Muscle of leg (tissue), 11 donors: Measurements from ENCODE around the gene EPAS1. TPM values are rescaled to one million over a fixed set of nuclear protein-coding genes. Genes with fewer than 3 reads are reported as not detected.
A peak's percentile ranks its signal among the peaks of the same experiment; 100 is the strongest.
"Not testable (repeated sequence)": the region's sequence is repeated elsewhere in the genome, so short reads cannot be mapped to it uniquely, and the experiment has no call there.

ENCODE experiments used
- DNase-seq: peaks from one replicate; pipeline ENCODE4 v3.0.0; 2013
- H3K27ac ChIP-seq: one replicate; pipeline ENCODE4 v1.5.1; 2013; ENCODE audit warnings: mild to moderate bottlenecking, low read length, control low read depth
- H3K27me3 ChIP-seq: one replicate; pipeline ENCODE4 v1.6.1; 2013; ENCODE audit warnings: low read length; ENCODE audit not compliant: control insufficient read depth, insufficient read depth
- H3K36me3 ChIP-seq: one replicate; pipeline ENCODE4 v1.6.1; 2013; ENCODE audit warnings: low read length; ENCODE audit not compliant: control insufficient read depth, insufficient read depth
- H3K4me1 ChIP-seq: one replicate; pipeline ENCODE4 v1.6.1; 2013; ENCODE audit warnings: low read length; ENCODE audit not compliant: control insufficient read depth, insufficient read depth
- H3K4me3 ChIP-seq: one replicate; pipeline ENCODE4 v1.5.1; 2013; ENCODE audit warnings: low read length, control low read depth
- H3K9me3 ChIP-seq: replicated peaks from 2 replicates; pipeline ENCODE4 v1.6.1; 2013; ENCODE audit warnings: low read depth, low read length; ENCODE audit not compliant: control insufficient read depth
- WGBS: methylation state at CpG from one replicate; pipeline ENCODE4 v1.1.5; 2013; ENCODE audit warnings: missing lambda C conversion rate; ENCODE audit not compliant: insufficient coverage; 5-methylcytosine and 5-hydroxymethylcytosine counted together
- polyA plus RNA-seq, 8 donors: library from polyadenylated mRNA; unstranded; fragments of 120-200 nt; gene quantifications; one replicate each; pipeline versions ENCODE4 v1.2.1 to v1.2.3, GENCODE V29; 2013; ENCODE audit warnings: inconsistent platforms in 1 of 8, low replicate concordance in 1 of 8; ENCODE audit not compliant: insufficient read length in 8 of 8, insufficient read depth in 1 of 8
- total RNA-seq: library from RNA; stranded (reverse); fragments of 120-200 nt; gene quantifications from one replicate; pipeline ENCODE4 v1.2.4, GENCODE V29; 2013

EPAS1 gene
- total and polyA plus RNA-seq, 9 donors = 13.3 to 43.1 (median 34.7) TPM

GRCh38 chr2:46395730-46396129, 98.5 kb downstream of the EPAS1 start:
- not testable (repeated sequence) for H3K27ac ChIP-seq, H3K4me1 ChIP-seq, H3K9me3 ChIP-seq, H3K4me3 ChIP-seq, H3K36me3 ChIP-seq, H3K27me3 ChIP-seq, DNase-seq
- no CpG with 5 or more reads among the region's 1 CpG for WGBS

GRCh38 chr2:46400016-46400415, 102.8 kb downstream of the EPAS1 start:
- Histone ChIP-seq H3K9me3 (no peaks in the 10 kb centered on the region), H3K4me3 (no peak overlapping the region), H3K4me1 (no peaks in the 10 kb centered on the region), H3K36me3 (no peaks in the 10 kb centered on the region), H3K27ac (no peak overlapping the region), H3K27me3 (no peaks in the 10 kb centered on the region)
- WGBS = no CpG with 5 or more reads among the region's 1 CpG
- no peak for DNase-seq

- H3K36me3 ChIP-seq = no peaks in the 10 kb centered on the region
- H3K4me1 ChIP-seq = no peaks in the 10 kb centered on the region
- no peak overlapping the region for H3K27ac ChIP-seq
- no CpG with 5 or more reads among the region's 6 CpGs for WGBS
- no peak overlapping the region for H3K4me3 ChIP-seq
- no peaks in the 10 kb centered on the region for H3K9me3 ChIP-seq
- H3K27me3 ChIP-seq = no peaks in the 10 kb centered on the region
- no peak for DNase-seq
Observed at GRCh38 chr2:46402874-46403273, 105.7 kb downstream of the EPAS1 start.

GRCh38 chr2:46404181-46404759, 107.1 kb downstream of the EPAS1 start:
- no peaks in the 10 kb centered on the region for H3K4me1 ChIP-seq
- 91% methylated on average over 3 of the region's 8 CpGs for WGBS
- no peaks in the 10 kb centered on the region for H3K36me3 ChIP-seq
- H3K27ac ChIP-seq = no peak overlapping the region
- no peaks in the 10 kb centered on the region for H3K27me3 ChIP-seq
- no peaks in the 10 kb centered on the region for H3K9me3 ChIP-seq
- no peak for DNase-seq
- H3K4me3 ChIP-seq = no peak overlapping the region

DNA sequence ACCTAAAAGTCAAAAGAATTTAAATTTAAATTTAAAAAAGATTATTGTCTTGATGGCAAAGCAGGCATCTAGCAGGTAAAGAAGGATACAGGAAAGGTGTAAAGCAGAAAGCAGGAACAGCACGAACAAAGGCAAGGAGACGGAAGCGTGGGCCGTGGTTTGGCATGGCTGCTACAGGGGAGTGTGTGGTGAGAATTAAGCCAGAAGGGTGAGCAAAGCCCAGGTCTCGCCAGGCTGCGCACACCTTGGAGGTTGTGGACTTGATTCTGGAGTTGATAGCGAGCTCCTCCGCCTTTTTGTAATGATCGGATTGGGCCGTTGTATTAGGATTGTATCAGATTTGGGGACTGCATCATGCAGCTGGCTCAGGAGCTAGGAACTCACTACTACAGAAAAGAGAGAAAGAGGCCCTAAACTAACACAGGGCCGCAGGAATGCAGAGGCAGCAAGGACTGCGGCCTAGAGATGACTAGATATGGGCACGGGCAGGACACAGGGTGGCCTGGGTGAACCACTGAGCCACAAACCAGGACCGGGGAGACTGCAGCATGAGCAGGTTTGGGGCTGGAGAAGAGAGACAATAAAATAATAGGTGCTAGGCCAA, 110.7 kb downstream of the EPAS1 start:
- no peak for DNase-seq
- Histone ChIP-seq H3K27me3 (no peaks in the 10 kb centered on the region), H3K4me3 (no peak overlapping the region), H3K27ac (no peak overlapping the region), H3K9me3 (no peaks in the 10 kb centered on the region), H3K36me3 (no peaks in the 10 kb centered on the region), H3K4me1 (peaks cover 5% of the 10 kb centered on the region)
- WGBS = 90% methylated on average over 9 of the region's 14 CpGs

- WGBS = 86% methylated on average over 2 of the region's 4 CpGs
Observed at GRCh38 chr2:46409756-46410155, 112.5 kb downstream of the EPAS1 start.

DNA sequence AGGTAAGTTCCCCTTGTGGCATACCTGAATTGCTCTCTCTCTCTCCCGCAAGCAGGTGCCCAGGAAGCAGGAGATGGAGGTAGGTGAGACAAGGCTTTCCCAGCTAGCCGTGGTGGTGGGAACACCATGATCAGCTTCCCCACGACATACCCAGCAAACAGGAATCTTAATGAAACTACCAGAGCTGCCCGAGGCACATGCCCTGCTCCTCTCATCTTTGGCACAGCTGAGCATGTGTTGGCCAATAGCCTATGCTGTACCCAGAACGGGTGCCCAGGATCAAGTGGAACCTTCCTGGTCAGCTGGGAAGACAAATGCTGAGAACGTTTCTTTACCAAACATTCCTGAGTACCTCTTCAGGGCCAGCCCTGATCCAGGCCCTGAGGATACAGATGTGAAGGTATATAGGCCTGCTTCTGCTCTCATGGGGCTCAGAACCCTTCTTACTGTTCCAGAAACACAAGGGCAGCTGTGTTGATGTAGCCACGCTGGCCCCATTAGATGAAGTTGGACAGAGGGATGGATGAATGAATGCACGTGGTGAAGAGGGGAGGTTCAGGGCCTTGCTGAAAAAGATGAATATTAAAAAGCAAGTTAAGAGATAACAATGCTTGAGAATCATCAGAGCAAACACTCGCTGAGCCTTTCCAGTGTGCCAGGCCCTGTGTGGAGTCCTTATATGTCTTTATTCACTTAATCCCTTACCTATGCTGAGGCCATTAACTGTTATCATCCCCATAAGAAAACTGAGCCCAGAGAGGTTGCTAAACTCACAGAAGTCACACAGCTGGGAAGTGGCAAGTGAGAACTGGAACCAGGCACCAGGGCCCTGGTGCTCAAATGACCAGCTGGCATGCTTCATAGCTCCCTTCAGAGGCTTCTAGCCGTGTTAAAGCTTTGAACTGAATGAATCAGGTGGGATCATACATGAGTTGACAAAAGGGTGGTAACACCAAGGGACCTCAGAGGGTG, 113.4 kb downstream of the EPAS1 start:
- Histone ChIP-seq H3K4me3 (no peak overlapping the region), H3K27ac (no peak overlapping the region), H3K9me3 (no peaks in the 10 kb centered on the region), H3K4me1 (peaks cover 5% of the 10 kb centered on the region), H3K36me3 (no peaks in the 10 kb centered on the region), H3K27me3 (no peaks in the 10 kb centered on the region)
- DNase-seq = no peak
- WGBS = 65% methylated on average over 3 of the region's 10 CpGs

More at GRCh38 chr2:46409756-46410155, 112.5 kb downstream of the EPAS1 start:
- DNase-seq = no peak
- H3K36me3 ChIP-seq = no peaks in the 10 kb centered on the region
- H3K27me3 ChIP-seq = no peaks in the 10 kb centered on the region
- no peaks in the 10 kb centered on the region for H3K9me3 ChIP-seq
- no peak overlapping the region for H3K4me3 ChIP-seq
- no peak overlapping the region for H3K27ac ChIP-seq
- H3K4me1 ChIP-seq = peaks cover 5% of the 10 kb centered on the region

DNA sequence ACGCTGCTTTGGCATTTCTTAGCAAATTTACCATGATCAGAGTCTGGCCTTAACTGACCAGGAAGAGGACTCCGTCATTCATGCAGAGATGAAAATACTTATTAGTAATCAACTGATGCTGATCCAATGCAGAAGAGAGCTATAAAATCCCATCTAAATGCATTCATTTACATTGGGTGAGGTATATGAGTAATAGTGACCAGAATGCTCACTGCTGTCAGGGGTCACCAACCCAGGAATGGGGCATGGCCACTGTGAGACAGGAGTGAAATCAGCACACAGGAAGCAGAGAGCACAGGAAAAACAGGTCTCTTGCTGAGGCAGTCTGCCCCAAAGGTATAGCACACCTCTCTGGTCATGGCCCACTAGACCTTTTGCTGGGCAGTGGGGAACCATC, 114.0 kb downstream of the EPAS1 start:
- Histone ChIP-seq H3K4me1 (peaks cover 5% of the 10 kb centered on the region), H3K9me3 (no peaks in the 10 kb centered on the region), H3K36me3 (no peaks in the 10 kb centered on the region), H3K27me3 (no peaks in the 10 kb centered on the region), H3K4me3 (no peak overlapping the region), H3K27ac (no peak overlapping the region)
- no peak for DNase-seq
- WGBS = no CpG with 5 or more reads among the region's 2 CpGs

DNA sequence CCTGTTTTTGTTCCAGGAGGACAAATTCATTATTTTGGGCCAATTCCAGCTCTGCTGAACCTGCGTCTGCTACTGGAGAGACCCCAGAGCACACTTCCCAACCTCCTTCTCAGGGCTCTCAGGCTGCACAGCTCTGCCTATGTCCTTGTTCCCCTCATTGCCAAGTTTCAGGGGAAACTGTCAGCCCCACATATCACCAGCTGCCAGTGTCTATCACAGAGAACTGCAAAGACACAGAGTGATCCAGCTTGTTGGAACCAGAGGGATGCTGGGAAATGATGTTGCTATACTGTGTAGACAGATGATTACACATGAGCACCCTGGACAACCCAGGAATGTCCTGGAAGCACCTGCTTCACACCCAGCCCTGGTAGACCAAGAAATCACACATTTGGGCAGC, 114.8 kb downstream of the EPAS1 start:
- Histone ChIP-seq H3K27ac (no peak overlapping the region), H3K36me3 (no peaks in the 10 kb centered on the region), H3K4me3 (no peak overlapping the region), H3K9me3 (peaks cover 4% of the 10 kb centered on the region), H3K27me3 (no peaks in the 10 kb centered on the region), H3K4me1 (peaks cover 5% of the 10 kb centered on the region)
- 54% methylated on average over 1 of the region's 1 CpG for WGBS
- DNase-seq = peak; percentile 72

DNA sequence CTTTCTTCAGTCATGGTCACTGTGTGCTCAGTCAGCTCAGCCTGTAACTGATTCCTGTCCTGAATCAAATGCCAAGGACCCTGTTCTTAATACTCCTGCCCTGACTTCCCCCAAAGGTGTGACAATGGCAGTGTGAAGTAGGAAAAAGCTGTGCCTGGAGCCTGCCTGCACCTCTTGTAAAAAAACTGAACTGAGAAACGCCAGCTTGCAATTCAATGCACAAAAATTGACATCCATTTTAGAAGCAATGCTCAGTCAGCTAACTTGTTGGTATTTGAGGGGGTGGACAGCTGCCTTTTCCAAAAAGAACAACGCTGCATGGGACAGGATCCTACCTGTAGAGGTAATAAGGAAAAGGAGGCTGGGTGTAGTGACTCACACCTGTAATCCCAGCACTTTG, 115.9 kb downstream of the EPAS1 start:
- H3K9me3 ChIP-seq = peaks cover 4% of the 10 kb centered on the region
- no peak for DNase-seq
- no peaks in the 10 kb centered on the region for H3K27me3 ChIP-seq
- peaks cover 5% of the 10 kb centered on the region for H3K4me1 ChIP-seq
- 86% methylated on average over 1 of the region's 2 CpGs for WGBS
- H3K4me3 ChIP-seq = no peak overlapping the region
- no peaks in the 10 kb centered on the region for H3K36me3 ChIP-seq
- H3K27ac ChIP-seq = no peak overlapping the region
